Progenitor cell of endocrine pancreas (in vitro differentiated cells): ENCODE measurements around the gene ASIC3. TPM values are rescaled to one million over a fixed set of nuclear protein-coding genes. Genes with fewer than 3 reads are reported as not detected.

Experiments used
- DNase-seq: peaks from one replicate; pipeline ENCODE4 v3.0.0; 2021; ENCODE audit warnings: low spot score; ENCODE audit not compliant: unreplicated experiment
- H3K27ac Mint-ChIP-seq: 2 replicates; pipeline ENCODE4 v1.8.0; 2021; ENCODE audit warnings: mild to moderate bottlenecking, moderate library complexity, mixed read lengths
- H3K27me3 Mint-ChIP-seq: 2 replicates; pipeline ENCODE4 v1.8.0; 2021; ENCODE audit warnings: mixed read lengths
- H3K36me3 Mint-ChIP-seq: 2 replicates; pipeline ENCODE4 v1.8.0; 2022; ENCODE audit warnings: mixed read lengths; ENCODE audit not compliant: insufficient read depth
- H3K4me1 Mint-ChIP-seq: 2 replicates; pipeline ENCODE4 v1.8.0; 2021; ENCODE audit warnings: low read depth, mixed read lengths
- H3K4me3 Mint-ChIP-seq: 2 replicates; pipeline ENCODE4 v1.8.0; 2021; ENCODE audit warnings: low read depth, mild to moderate bottlenecking, moderate library complexity, mixed read lengths
- H3K9me3 Mint-ChIP-seq: 2 replicates; pipeline ENCODE4 v1.8.0; 2021; ENCODE audit warnings: low read depth, mixed read lengths
- total RNA-seq: library from RNA; stranded (reverse); gene quantifications from 2 replicates; pipeline ENCODE4 v1.2.1, GENCODE V29; 2021
- TF ChIP-seq, protein P1 (sequence below): fragments of 200-600 bp; sonication (generic); IDR thresholded peaks from one replicate; pipeline ENCODE4 v1.5.0; 2021; ENCODE audit warnings: antibody characterized with exemption, mild to moderate bottlenecking; ENCODE audit not compliant: unreplicated experiment

The ASIC3 gene
- total RNA-seq, 1 donor from 2014 or later = 5.1 TPM

DNA sequence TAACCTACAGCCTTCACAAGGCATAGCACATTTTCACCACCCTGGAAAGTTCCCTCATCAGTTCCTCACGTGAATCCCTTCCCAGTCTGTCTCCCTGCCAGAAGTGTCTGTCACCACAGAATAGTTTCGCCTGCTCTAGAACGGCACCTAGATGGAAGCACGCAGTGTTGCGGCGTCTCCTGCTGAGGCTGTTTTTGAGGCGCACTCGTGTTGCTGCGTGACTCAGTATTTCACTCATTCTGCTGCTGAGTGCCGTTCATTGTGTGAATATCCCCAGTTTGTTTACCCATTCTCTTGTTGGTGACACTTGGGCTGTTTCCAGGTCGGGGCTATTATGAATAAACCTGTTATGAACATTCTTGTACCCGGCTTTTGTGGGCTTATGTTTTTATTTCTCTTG is 44.8 kb upstream of the ASIC3 start:
- H3K9me3 Mint-ChIP-seq = no peaks in the 10 kb centered on the region
- no peaks in the 10 kb centered on the region for H3K36me3 Mint-ChIP-seq
- H3K4me1 Mint-ChIP-seq = no peaks in the 10 kb centered on the region
- no peak overlapping the region for H3K27ac Mint-ChIP-seq
- no peak for DNase-seq
- TF ChIP-seq, protein P1, sequence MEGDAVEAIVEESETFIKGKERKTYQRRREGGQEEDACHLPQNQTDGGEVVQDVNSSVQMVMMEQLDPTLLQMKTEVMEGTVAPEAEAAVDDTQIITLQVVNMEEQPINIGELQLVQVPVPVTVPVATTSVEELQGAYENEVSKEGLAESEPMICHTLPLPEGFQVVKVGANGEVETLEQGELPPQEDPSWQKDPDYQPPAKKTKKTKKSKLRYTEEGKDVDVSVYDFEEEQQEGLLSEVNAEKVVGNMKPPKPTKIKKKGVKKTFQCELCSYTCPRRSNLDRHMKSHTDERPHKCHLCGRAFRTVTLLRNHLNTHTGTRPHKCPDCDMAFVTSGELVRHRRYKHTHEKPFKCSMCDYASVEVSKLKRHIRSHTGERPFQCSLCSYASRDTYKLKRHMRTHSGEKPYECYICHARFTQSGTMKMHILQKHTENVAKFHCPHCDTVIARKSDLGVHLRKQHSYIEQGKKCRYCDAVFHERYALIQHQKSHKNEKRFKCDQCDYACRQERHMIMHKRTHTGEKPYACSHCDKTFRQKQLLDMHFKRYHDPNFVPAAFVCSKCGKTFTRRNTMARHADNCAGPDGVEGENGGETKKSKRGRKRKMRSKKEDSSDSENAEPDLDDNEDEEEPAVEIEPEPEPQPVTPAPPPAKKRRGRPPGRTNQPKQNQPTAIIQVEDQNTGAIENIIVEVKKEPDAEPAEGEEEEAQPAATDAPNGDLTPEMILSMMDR = no peak
- peaks cover 18% of the 10 kb centered on the region for H3K27me3 Mint-ChIP-seq
- H3K4me3 Mint-ChIP-seq = no peak overlapping the region

DNA sequence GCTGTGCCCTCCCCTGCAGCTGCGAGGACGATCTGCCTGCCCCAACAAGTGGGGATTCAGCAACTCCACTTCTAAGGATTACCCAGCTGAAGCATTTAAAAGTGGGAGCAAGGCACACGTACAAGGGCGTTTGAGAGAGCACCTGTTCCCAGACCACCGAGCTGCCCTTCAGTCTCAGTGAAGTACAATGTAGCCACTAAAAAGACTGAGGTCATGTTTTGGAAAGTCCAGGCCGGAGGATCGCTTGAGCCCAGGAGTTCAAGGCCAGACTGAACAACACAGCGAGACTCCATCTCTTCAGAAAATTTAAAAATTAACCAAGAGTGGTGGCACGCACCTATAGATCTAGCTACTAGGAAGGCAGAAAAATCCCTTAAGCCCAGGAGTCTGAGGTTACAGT is 42.8 kb upstream of the ASIC3 start:
- no peak overlapping the region for H3K27ac Mint-ChIP-seq
- H3K27me3 Mint-ChIP-seq = peaks cover 23% of the 10 kb centered on the region
- TF ChIP-seq, protein P1 = no peak
- no peak for DNase-seq
- H3K9me3 Mint-ChIP-seq = no peaks in the 10 kb centered on the region
- H3K4me1 Mint-ChIP-seq = no peaks in the 10 kb centered on the region
- no peaks in the 10 kb centered on the region for H3K36me3 Mint-ChIP-seq
- H3K4me3 Mint-ChIP-seq = no peak overlapping the region

DNA sequence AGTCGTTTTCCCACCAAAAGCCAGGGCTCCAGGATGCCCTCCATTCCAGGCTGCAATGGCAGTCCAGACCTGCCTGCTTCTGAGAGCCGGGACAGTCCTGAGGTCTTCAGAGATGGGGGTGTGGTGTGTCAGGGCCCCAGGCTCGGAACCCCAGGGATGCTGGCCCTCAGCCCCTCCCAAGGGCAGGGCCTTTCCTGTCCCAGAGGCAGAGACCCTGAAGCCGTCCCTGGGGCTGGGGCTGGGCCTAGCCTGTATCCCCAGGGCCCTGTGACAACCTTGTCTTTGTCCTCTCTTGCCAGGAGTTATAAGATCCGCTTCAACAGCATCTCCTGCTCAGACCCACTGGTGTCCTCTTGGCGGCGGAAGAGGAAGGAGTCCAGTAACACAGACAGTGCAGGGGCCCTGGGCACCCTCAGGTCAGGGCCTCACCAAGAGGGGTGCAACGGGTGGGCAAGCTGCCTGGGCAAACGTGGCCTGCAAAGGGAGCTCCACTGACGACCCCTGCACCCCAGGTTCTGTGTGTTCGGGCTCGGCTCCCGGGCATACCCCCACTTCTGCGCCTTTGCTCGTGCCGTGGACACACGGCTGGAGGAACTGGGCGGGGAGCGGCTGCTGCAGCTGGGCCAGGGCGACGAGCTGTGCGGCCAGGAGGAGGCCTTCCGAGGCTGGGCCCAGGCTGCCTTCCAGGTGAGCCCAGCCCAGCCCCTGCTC is 41.6 kb upstream of the ASIC3 start:
- TF ChIP-seq, protein P1 = no peak
- H3K9me3 Mint-ChIP-seq = no peaks in the 10 kb centered on the region
- H3K27ac Mint-ChIP-seq = no peak overlapping the region
- H3K4me3 Mint-ChIP-seq = no peak overlapping the region
- DNase-seq = no peak
- H3K36me3 Mint-ChIP-seq = no peaks in the 10 kb centered on the region
- peaks cover 31% of the 10 kb centered on the region for H3K27me3 Mint-ChIP-seq
- H3K4me1 Mint-ChIP-seq = no peaks in the 10 kb centered on the region

DNA sequence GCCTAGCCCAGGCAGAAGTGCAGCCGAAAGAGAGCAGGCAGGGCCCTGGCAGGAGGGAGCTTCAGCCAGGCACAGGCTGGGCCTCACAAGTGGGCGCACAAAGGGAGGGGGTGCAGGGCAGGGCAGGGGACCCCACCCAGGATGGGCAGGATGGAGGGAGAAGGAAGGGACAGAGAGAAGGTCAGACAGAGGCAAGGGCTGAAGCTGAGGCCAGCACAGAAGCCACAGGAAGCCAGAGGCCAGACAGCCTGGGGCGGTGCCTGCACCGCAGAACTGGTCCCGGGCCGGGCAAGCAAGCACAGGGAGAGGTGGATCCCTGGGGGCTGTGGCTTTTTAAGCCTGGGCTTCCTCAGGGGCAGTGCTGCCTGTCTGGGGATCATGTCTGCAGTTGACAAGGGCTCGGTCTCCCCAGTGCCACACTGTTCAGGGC is 40.8 kb upstream of the ASIC3 start:
- no peak for DNase-seq
- H3K27ac Mint-ChIP-seq = no peak overlapping the region
- TF ChIP-seq, protein P1 = no peak

DNA sequence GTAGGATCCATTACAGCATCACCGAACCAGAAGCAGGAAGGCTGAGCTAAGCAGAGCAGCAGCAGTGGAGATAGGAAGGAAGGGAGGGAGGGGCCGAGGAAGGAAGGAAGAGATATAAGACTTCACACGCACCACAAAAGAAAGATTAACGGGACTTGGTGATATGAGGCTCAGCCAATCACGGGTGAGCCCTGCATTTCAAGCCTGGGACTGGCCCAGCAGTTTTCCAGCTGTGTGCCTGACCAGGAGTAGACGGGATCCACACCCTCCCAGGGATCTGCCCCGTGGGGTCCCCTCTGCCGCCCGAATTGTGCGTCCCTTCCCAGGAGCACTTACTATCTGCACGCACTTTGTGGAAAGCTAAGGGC is 40.2 kb upstream of the ASIC3 start:
- Mint-ChIP-seq H3K36me3 (no peaks in the 10 kb centered on the region), H3K27me3 (peaks cover 44% of the 10 kb centered on the region), H3K9me3 (no peaks in the 10 kb centered on the region), H3K4me1 (peaks cover 2% of the 10 kb centered on the region), H3K4me3 (no peak overlapping the region), H3K27ac (no peak overlapping the region)
- TF ChIP-seq, protein P1 = no peak
- DNase-seq = no peak

More for the DNA sequence above, 40.8 kb upstream of the ASIC3 start:
- no peak overlapping the region for H3K4me3 Mint-ChIP-seq
- H3K4me1 Mint-ChIP-seq = no peaks in the 10 kb centered on the region
- no peaks in the 10 kb centered on the region for H3K36me3 Mint-ChIP-seq
- H3K9me3 Mint-ChIP-seq = no peaks in the 10 kb centered on the region
- H3K27me3 Mint-ChIP-seq = peaks cover 38% of the 10 kb centered on the region
